Gastrocnemius medialis (tissue), 4 donors: ENCODE data around the gene MYO15A. TPM values are rescaled to one million over a fixed set of nuclear protein-coding genes. Genes with fewer than 3 reads are reported as not detected.

Source experiments
- ATAC-seq, 2 donors: fragments of 150-250 bp; one replicate each; pipeline ENCODE4 v1.9.1; 2016
- DNase-seq, 2 donors: peaks; one replicate each; pipeline ENCODE4 v3.0.0-alpha.2; 2019
- H3K27ac ChIP-seq, 4 donors: fragments of 200-600 bp; sonication (generic); 1 replicate in 1 of 4; 2 replicates in 3 of 4; pipeline ENCODE4 v1.5.1; 2016 to 2018; ENCODE audit warnings: mild to moderate bottlenecking in 2 of 4, moderate library complexity in 1 of 4
- H3K27me3 ChIP-seq, 3 donors: fragments of 200-600 bp; sonication (generic) in 2 of 3; 1 replicate in 1 of 3; 2 replicates in 2 of 3; pipeline versions ENCODE4 v1.5.1 to v1.6.0; 2016 to 2019; ENCODE audit warnings: mild to moderate bottlenecking in 1 of 3, moderate library complexity in 1 of 3
- H3K36me3 ChIP-seq, 2 donors: fragments of 200-600 bp; sonication (generic) in 1 of 2; one replicate each; pipeline ENCODE4 v1.5.1; 2017 to 2018
- H3K4me1 ChIP-seq, 2 donors: fragments of 200-600 bp; sonication (generic) in 1 of 2; one replicate each; pipeline ENCODE4 v1.5.1; 2016 to 2017; ENCODE audit warnings: mild to moderate bottlenecking in 2 of 2
- H3K4me3 ChIP-seq, 4 donors: fragments of 200-600 bp; sonication (generic) in 3 of 4; 1 replicate in 1 of 4; 2 replicates in 3 of 4; pipeline ENCODE4 v1.5.1; 2016 to 2019; ENCODE audit warnings: mild to moderate bottlenecking in 2 of 4
- H3K9me3 ChIP-seq, 3 donors: fragments of 200-600 bp; sonication (generic) in 2 of 3; 1 replicate in 1 of 3; 2 replicates in 2 of 3; pipeline ENCODE4 v1.5.1; 2016 to 2019
- CTCF ChIP-seq, 5 experiments: fragments of 450-650 bp in 3 of 5; fragments of 200-600 bp in 2 of 5; sonication (generic) in 2 of 5; IDR thresholded peaks in 4 of 5; conservative IDR thresholded peaks in 1 of 5; 1 replicate in 4 of 5; 2 replicates in 1 of 5; pipeline ENCODE4 v1.5.1; 2016 to 2019; ENCODE audit warnings: antibody characterized with exemption in 5 of 5, mild to moderate bottlenecking in 3 of 5, moderate library complexity in 3 of 5
- POLR2A ChIP-seq, 2 donors: fragments of 450-650 bp; IDR thresholded peaks; one replicate each; pipeline ENCODE4 v1.6.1; 2017; ENCODE audit warnings: antibody characterized with exemption in 2 of 2, mild to moderate bottlenecking in 2 of 2, moderate library complexity in 2 of 2
- in situ Hi-C, 4 donors: fragments of 200-750 bp; cut with MboI; loops; one replicate each; pipeline versions ENCODE4 v1.15.0 to v1.8.0; 2017; ENCODE audit warnings: low sequenced_read_pairs in 4 of 4
- intact Hi-C: fragments of 100-400 bp; cut with DNase I; formaldehyde crosslinking; loops from one replicate; pipeline ENCODE4 v1.15.1; 2023; ENCODE audit warnings: low total_unique reads
- total RNA-seq, 4 donors: library from RNA; depleted of rRNA; stranded (reverse); fragments of >200 nt; gene quantifications; one replicate each; pipeline versions ENCODE4 v1.1.0 to v1.2.3, GENCODE V29; 2016

Gene MYO15A
- total RNA-seq, 4 donors from 2014 or later, result 0.04 to 0.70 (median 0.31) TPM; not detected in 1

DNA sequence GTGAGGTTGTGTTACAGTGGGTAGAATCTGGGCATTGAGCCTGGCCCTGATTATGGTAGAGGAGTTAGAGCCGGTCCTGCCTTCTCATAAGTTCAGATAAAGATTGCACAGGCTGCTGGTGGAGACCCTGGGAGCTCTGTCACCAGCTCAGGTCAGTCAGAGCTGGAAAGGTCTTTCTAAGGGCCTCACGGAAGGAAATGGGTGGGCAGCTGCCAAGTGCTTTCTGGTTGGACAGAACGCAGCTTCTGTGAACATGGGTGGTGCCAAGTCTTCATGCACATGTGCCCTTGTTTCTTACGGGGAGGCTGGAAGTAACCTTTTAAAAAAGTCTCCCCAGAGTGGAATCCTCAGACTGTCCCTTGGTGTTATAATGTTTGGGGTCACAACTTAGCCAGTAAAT is 90.0 kb downstream of the MYO15A start:
- H3K36me3 ChIP-seq, result peaks cover 0 to 28% of the 10 kb centered on the region in 2 donors
- in situ Hi-C loops (no loop called here), intact Hi-C loops (no loop called here)
- ATAC-seq, result no peak
- H3K27me3 ChIP-seq, result no peaks in the 10 kb centered on the region
- no peaks in the 10 kb centered on the region for H3K9me3 ChIP-seq
- no peak overlapping the region for H3K4me3 ChIP-seq
- no peak for TF ChIP-seq POLR2A (IDR thresholded peaks at IDR 0.05)
- no peak for TF ChIP-seq CTCF (IDR thresholded peaks at IDR 0.05 in 4 of 5, conservative IDR thresholded peaks at IDR 0.05 in 1 of 5)
- peak overlapping the region in 3 of 4 donors; percentile 14 to 82 (median 58) for H3K27ac ChIP-seq
- no peak for DNase-seq
- H3K4me1 ChIP-seq, result peaks cover 63 to 91% of the 10 kb centered on the region in 2 donors

DNA sequence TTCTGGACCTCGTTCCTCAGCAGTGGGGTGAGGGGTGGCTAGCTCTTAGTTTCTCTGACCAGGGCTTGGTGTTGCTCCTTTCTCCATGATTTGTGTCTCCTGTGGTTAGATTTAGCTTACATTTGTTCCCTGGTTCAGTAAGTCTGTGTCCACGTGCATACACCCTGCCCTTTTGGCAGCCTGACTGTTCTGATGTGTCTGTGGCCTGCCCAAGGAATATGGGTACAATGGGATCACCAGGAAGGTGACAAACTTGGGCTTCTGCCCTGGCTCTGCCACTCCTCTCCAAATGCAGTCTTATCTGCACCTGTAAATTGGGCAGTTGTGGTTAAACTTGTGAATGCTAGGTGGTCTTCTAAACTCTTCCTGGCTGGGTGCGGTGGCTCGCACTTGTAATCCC is 92.6 kb downstream of the MYO15A start:
- Histone ChIP-seq H3K36me3 (peaks cover 0 to 24% of the 10 kb centered on the region in 2 donors), H3K27ac (peak overlapping the region; percentile 14 to 82 (median 56))

DNA sequence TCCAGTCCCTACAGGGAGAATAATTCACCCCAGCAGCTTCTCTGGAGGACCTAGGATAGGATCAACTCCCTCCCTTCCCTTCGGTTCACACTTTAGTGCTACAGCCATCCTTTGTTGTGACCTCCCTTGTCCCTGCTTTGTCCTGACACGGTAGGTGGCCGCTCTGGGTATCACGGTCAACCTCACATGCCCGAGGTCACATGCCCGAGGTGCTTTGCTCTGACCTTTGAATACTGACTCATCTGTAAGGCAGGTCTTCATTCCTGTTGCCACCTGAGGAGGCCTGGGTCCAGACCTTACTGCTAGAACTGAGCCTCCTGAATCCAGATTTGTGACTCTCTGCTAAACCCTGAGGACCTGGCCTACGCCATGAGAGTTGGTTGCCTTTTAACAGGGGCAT is 94.8 kb downstream of the MYO15A start:
- H3K4me3 ChIP-seq, result no peak overlapping the region
- intact Hi-C loops (no loop called here), in situ Hi-C loops (no loop called here)
- H3K27me3 ChIP-seq, result no peaks in the 10 kb centered on the region
- peaks cover 40 to 47% of the 10 kb centered on the region in 2 donors for H3K4me1 ChIP-seq
- H3K27ac ChIP-seq, result peak overlapping the region in 3 of 4 donors; percentile 39 to 41 (median 39)
- H3K36me3 ChIP-seq, result peaks cover 0 to 33% of the 10 kb centered on the region in 2 donors
- DNase-seq (no peak), ATAC-seq (no peak)
- H3K9me3 ChIP-seq, result no peaks in the 10 kb centered on the region
- TF ChIP-seq CTCF (IDR thresholded peaks at IDR 0.05 in 4 of 5, conservative IDR thresholded peaks at IDR 0.05 in 1 of 5) (no peak), POLR2A (IDR thresholded peaks at IDR 0.05) (no peak)

More for the DNA sequence above, 92.6 kb downstream of the MYO15A start:
- in situ Hi-C loops, result no loop called here
- peaks cover 55 to 69% of the 10 kb centered on the region in 2 donors for H3K4me1 ChIP-seq
- H3K4me3 ChIP-seq, result no peak overlapping the region
- H3K27me3 ChIP-seq, result no peaks in the 10 kb centered on the region
- ATAC-seq (peak; percentile 55 to 87), DNase-seq (peak in 1 of 2 donors; percentile 66)
- intact Hi-C loops, result no loop called here
- TF ChIP-seq POLR2A (IDR thresholded peaks at IDR 0.05) (no peak), CTCF (IDR thresholded peaks at IDR 0.05 in 4 of 5, conservative IDR thresholded peaks at IDR 0.05 in 1 of 5) (no peak)
- no peaks in the 10 kb centered on the region for H3K9me3 ChIP-seq

- in situ Hi-C loops, result no loop called here
- TF ChIP-seq POLR2A (IDR thresholded peaks at IDR 0.05) (no peak), CTCF (IDR thresholded peaks at IDR 0.05 in 4 of 5, conservative IDR thresholded peaks at IDR 0.05 in 1 of 5) (no peak)
Measured at GRCh38 chr17:18205861-18206260, 97.3 kb downstream of the MYO15A start.

DNA sequence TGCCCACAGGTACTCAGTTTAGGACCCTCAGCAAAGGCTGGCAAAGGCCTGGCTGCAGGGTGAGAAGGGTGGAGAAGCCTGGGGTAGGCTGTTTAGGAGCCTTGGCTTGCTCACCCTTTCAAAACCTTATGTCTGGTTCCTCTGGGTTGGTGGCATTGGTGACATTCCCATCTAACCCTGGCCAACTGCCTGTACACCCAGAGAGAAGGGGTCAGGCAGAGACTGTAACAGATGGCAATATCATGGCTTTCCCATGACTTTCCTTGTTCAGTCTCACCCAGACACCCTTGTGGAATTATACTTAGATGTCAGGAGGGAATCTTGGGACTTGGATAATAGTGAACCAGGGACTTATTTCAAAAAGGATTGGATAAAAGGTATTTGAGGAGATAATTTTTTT is 98.4 kb downstream of the MYO15A start:
- in situ Hi-C loops, result no loop called here
- Histone ChIP-seq H3K27me3 (no peaks in the 10 kb centered on the region), H3K36me3 (peaks cover 0 to 60% of the 10 kb centered on the region in 2 donors), H3K4me1 (peaks cover 7 to 17% of the 10 kb centered on the region in 2 donors), H3K9me3 (no peaks in the 10 kb centered on the region), H3K27ac (no peak overlapping the region), H3K4me3 (no peak overlapping the region)
- DNase-seq, result no peak
- no peak for ATAC-seq
- intact Hi-C loops, result no loop called here
- no peak for TF ChIP-seq POLR2A (IDR thresholded peaks at IDR 0.05)

More at GRCh38 chr17:18205861-18206260, 97.3 kb downstream of the MYO15A start:
- Histone ChIP-seq H3K36me3 (peaks cover 0 to 59% of the 10 kb centered on the region in 2 donors), H3K27me3 (no peaks in the 10 kb centered on the region), H3K4me1 (peaks cover 14 to 24% of the 10 kb centered on the region in 2 donors), H3K27ac (no peak overlapping the region), H3K4me3 (no peak overlapping the region), H3K9me3 (no peaks in the 10 kb centered on the region)
- ATAC-seq (no peak), DNase-seq (no peak)
- intact Hi-C loops, result no loop called here
